Ovary (tissue), 3 donors: ENCODE results near the gene NIM1K.

Experiments used
- EP300 ChIP-seq: sonication (generic); formaldehyde crosslinking; IDR thresholded peaks from one replicate; pipeline ENCODE4 v1.6.1; 2017; ENCODE audit warnings: antibody characterized with exemption
- TF ChIP-seq, protein P1 (sequence below), 3 donors: fragments of 450-650 bp in 2 of 3; fragments of 200-600 bp in 1 of 3; IDR thresholded peaks; one replicate each; pipeline versions ENCODE4 v1.5.1 to v1.8.0; 2016 to 2022; ENCODE audit warnings: antibody characterized with exemption in 3 of 3, mild to moderate bottlenecking in 1 of 3
- donor health status: DM: no; HTN: no; CAD: no.

GRCh38 chr5:43304525-43304924, 112.5 kb downstream of the NIM1K start:
- TF ChIP-seq, protein P1, sequence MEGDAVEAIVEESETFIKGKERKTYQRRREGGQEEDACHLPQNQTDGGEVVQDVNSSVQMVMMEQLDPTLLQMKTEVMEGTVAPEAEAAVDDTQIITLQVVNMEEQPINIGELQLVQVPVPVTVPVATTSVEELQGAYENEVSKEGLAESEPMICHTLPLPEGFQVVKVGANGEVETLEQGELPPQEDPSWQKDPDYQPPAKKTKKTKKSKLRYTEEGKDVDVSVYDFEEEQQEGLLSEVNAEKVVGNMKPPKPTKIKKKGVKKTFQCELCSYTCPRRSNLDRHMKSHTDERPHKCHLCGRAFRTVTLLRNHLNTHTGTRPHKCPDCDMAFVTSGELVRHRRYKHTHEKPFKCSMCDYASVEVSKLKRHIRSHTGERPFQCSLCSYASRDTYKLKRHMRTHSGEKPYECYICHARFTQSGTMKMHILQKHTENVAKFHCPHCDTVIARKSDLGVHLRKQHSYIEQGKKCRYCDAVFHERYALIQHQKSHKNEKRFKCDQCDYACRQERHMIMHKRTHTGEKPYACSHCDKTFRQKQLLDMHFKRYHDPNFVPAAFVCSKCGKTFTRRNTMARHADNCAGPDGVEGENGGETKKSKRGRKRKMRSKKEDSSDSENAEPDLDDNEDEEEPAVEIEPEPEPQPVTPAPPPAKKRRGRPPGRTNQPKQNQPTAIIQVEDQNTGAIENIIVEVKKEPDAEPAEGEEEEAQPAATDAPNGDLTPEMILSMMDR (IDR thresholded peaks at IDR 0.05), result no peak
- TF ChIP-seq EP300, result no peak
